CD14-positive monocyte (primary cell): ENCODE data around the gene NCOR2. TPM values are rescaled to one million over a fixed set of nuclear protein-coding genes. Genes with fewer than 3 reads are reported as not detected.
A peak's percentile ranks its signal among the peaks of the same experiment; 100 is the strongest.

Experiments used
- DNase-seq, 3 donors: peaks; one replicate each; pipeline ENCODE4 v3.0.0-alpha.2; 2011 to 2022
- H2AFZ ChIP-seq: 2 replicates; pipeline ENCODE4 v1.6.0; 2012; ENCODE audit warnings: mild to moderate bottlenecking, low read depth, low read length, inconsistent platforms; ENCODE audit not compliant: insufficient read depth, poor library complexity, severe bottlenecking
- H3K27ac ChIP-seq, 2 donors: 1 replicate in 1 of 2; 2 replicates in 1 of 2; pipeline ENCODE4 v1.5.1; 2012 to 2013; ENCODE audit warnings: low read length in 2 of 2, control low read depth in 1 of 2, inconsistent platforms in 1 of 2, low read depth in 1 of 2, mild to moderate bottlenecking in 1 of 2
- H3K27me3 ChIP-seq, 2 donors: one replicate each; pipeline versions ENCODE4 v1.6.0 to v1.6.1; 2011 to 2013; ENCODE audit warnings: low read length in 2 of 2; ENCODE audit not compliant: control insufficient read depth in 2 of 2, insufficient read depth in 2 of 2
- H3K36me3 ChIP-seq, 2 donors: replicated peaks in 1 of 2; 1 replicate in 1 of 2; 2 replicates in 1 of 2; pipeline versions ENCODE4 v1.5.1 to v1.6.1; 2012 to 2013; ENCODE audit warnings: low read length in 2 of 2, control low read depth in 1 of 2, inconsistent platforms in 1 of 2, mild to moderate bottlenecking in 1 of 2; ENCODE audit not compliant: insufficient read depth in 2 of 2, control insufficient read depth in 1 of 2
- H3K4me1 ChIP-seq, 2 donors: 1 replicate in 1 of 2; 2 replicates in 1 of 2; pipeline versions ENCODE4 v1.5.1 to v1.6.1; 2012 to 2013; ENCODE audit warnings: low read length in 2 of 2, control low read depth in 1 of 2, inconsistent platforms in 1 of 2, mild to moderate bottlenecking in 1 of 2, moderate library complexity in 1 of 2; ENCODE audit not compliant: insufficient read depth in 2 of 2, control insufficient read depth in 1 of 2
- H3K4me2 ChIP-seq: replicated peaks from 2 replicates; pipeline ENCODE3; 2012; ENCODE audit warnings: low read length, moderate library complexity, mild to moderate bottlenecking; ENCODE audit not compliant: poor library complexity, severe bottlenecking; ENCODE audit errors: extremely low read depth
- H3K4me3 ChIP-seq, 3 experiments: fragments of 200-600 bp in 1 of 3; sonication (generic) in 1 of 3; replicated peaks in 1 of 3; 1 replicate in 2 of 3; 2 replicates in 1 of 3; pipeline ENCODE4 v1.5.1; 2011 to 2013; ENCODE audit warnings: low read length in 3 of 3, mild to moderate bottlenecking in 3 of 3, control low read depth in 2 of 3, low read depth in 2 of 3, inconsistent platforms in 1 of 3, moderate library complexity in 1 of 3
- H3K79me2 ChIP-seq: 2 replicates; pipeline ENCODE4 v1.6.0; 2012; ENCODE audit warnings: mild to moderate bottlenecking, control low read depth, inconsistent platforms, low read length, moderate library complexity; ENCODE audit not compliant: insufficient read depth
- H3K9ac ChIP-seq: 2 replicates; pipeline ENCODE4 v1.6.0; 2017; ENCODE audit warnings: low read length, mild to moderate bottlenecking; ENCODE audit not compliant: insufficient read depth, poor library complexity, severe bottlenecking
- H3K9me3 ChIP-seq, 2 donors: replicated peaks in 1 of 2; 1 replicate in 1 of 2; 2 replicates in 1 of 2; pipeline versions ENCODE4 v1.5.1 to v1.6.1; 2012 to 2013; ENCODE audit warnings: low read length in 2 of 2, control low read depth in 1 of 2; ENCODE audit not compliant: control insufficient read depth in 1 of 2, insufficient read depth in 1 of 2
- H4K20me1 ChIP-seq: 2 replicates; pipeline ENCODE4 v1.6.0; 2012; ENCODE audit warnings: mild to moderate bottlenecking, low read length, control low read depth, moderate library complexity; ENCODE audit not compliant: insufficient read depth
- H3K27ac Mint-ChIP-seq, 7 donors: one replicate each; pipeline ENCODE4 v1.8.0; 2020; ENCODE audit warnings: mild to moderate bottlenecking in 7 of 7, mixed read lengths in 7 of 7, moderate library complexity in 6 of 7, inconsistent platforms in 2 of 7
- H3K27me3 Mint-ChIP-seq, 3 donors: one replicate each; pipeline ENCODE4 v1.8.0; 2021 to 2022; ENCODE audit warnings: low read depth in 3 of 3, mild to moderate bottlenecking in 3 of 3, mixed read lengths in 3 of 3, moderate library complexity in 3 of 3, inconsistent platforms in 1 of 3
- H3K36me3 Mint-ChIP-seq, 2 donors: one replicate each; pipeline ENCODE4 v1.8.0; 2020; ENCODE audit warnings: mixed read lengths in 2 of 2, inconsistent platforms in 1 of 2, mild to moderate bottlenecking in 1 of 2
- H3K4me1 Mint-ChIP-seq: one replicate; pipeline ENCODE4 v1.8.0; 2020; ENCODE audit warnings: mild to moderate bottlenecking, mixed read lengths
- H3K4me3 Mint-ChIP-seq, 2 donors: one replicate each; pipeline ENCODE4 v1.8.0; 2020; ENCODE audit warnings: mild to moderate bottlenecking in 2 of 2, mixed read lengths in 2 of 2, moderate library complexity in 1 of 2
- H3K9me3 Mint-ChIP-seq, 7 donors: one replicate each; pipeline ENCODE4 v1.8.0; 2020 to 2022; ENCODE audit warnings: mixed read lengths in 7 of 7, mild to moderate bottlenecking in 6 of 7, moderate library complexity in 6 of 7, inconsistent platforms in 2 of 7
- WGBS: methylation state at CpG from one replicate; pipeline ENCODE4 v1.1.5; 2013; ENCODE audit warnings: missing lambda C conversion rate; ENCODE audit not compliant: insufficient coverage; 5-methylcytosine and 5-hydroxymethylcytosine counted together
- intact Hi-C, 2 donors: fragments of 100-400 bp; cut with micrococcal nuclease; formaldehyde crosslinking; loops; one replicate each; pipeline versions ENCODE4 v1.15.0 to v1.15.1; 2023
- polyA plus RNA-seq, 3 donors: library from polyadenylated mRNA; depleted of rRNA in 1 of 3; unstranded in 2 of 3; stranded (reverse) in 1 of 3; fragments of 300-500 nt in 2 of 3; fragments of >200 nt in 1 of 3; fragmentation: Illumina TruSeq in 2 of 3; gene quantifications; 1 replicate in 2 of 3; 2 replicates in 1 of 3; pipeline ENCODE4 v1.2.3, GENCODE V29; 2012 to 2021
- TF ChIP-seq, protein P1 (sequence below): fragments of 200-600 bp; IDR thresholded peaks from one replicate; pipeline ENCODE4 v1.8.0; 2022; ENCODE audit warnings: antibody characterized with exemption, mild to moderate bottlenecking

Gene NCOR2
- polyA plus RNA-seq, 3 donors = 4.7 to 46.8 (median 5.5) TPM

DNA sequence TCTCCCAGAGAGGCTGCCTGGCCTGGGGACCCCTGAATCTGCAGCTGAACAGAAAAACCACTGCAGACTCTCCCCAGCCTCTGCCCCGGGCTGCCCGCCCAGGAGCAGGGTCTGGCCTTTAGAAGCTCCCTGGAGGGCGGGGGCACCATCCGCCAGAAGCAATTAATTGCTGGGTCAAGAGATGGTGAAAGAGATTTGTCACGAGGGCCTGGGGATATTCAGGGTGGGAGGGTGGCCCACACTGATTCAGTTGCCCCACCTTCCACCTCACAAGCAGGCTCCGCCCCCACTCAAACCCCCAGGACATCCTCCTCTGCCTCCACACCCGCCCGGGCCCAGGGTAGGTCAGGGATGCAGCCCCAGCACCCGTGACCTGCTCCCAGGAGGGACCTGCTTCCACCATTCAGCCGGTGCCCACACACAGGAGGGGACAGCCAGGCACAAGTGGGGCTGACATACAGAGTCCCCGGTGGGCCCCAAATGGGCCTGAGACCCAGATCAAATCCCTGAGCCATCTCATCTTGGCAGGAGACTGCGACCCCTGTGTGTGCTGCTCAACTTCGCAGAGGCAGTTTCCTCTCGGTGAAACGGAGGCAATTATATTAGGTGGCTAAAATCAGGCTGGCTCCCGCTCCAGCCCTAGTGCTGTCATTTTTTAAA, 23.0 kb downstream of the NCOR2 start:
- Mint-ChIP-seq H3K9me3 (peaks cover 0 to 2% (median 0%) of the 10 kb centered on the region in 7 donors), H3K4me3 (no peak overlapping the region), H3K27me3 (peaks cover 0 to 1% (median 0%) of the 10 kb centered on the region in 3 donors), H3K4me1 (peaks cover 70% of the 10 kb centered on the region), H3K27ac (peak overlapping the region; percentile 35 to 85 (median 57)), H3K36me3 (peaks cover 13 to 15% of the 10 kb centered on the region in 2 donors)
- Histone ChIP-seq H3K27me3 (no peaks in the 10 kb centered on the region), H3K4me2 (no peak overlapping the region), H3K4me1 (peaks cover 65 to 73% of the 10 kb centered on the region in 2 donors), H3K79me2 (peaks cover 95% of the 10 kb centered on the region), H4K20me1 (peaks cover 96% of the 10 kb centered on the region), H3K36me3 (no peaks in the 10 kb centered on the region), H3K27ac (peak overlapping the region in 1 of 2 donors; percentile 72), H3K9ac (peak overlapping the region; percentile 15), H2AFZ (no peak overlapping the region), H3K4me3 (no peak overlapping the region), H3K9me3 (no peaks in the 10 kb centered on the region)
- intact Hi-C loops = loop anchor here in 1 of 2 donors (10.0 kb wide), 1 partner anchor 80 kb away; no protein-coding TSS in a partner anchor
- TF ChIP-seq, protein P1, sequence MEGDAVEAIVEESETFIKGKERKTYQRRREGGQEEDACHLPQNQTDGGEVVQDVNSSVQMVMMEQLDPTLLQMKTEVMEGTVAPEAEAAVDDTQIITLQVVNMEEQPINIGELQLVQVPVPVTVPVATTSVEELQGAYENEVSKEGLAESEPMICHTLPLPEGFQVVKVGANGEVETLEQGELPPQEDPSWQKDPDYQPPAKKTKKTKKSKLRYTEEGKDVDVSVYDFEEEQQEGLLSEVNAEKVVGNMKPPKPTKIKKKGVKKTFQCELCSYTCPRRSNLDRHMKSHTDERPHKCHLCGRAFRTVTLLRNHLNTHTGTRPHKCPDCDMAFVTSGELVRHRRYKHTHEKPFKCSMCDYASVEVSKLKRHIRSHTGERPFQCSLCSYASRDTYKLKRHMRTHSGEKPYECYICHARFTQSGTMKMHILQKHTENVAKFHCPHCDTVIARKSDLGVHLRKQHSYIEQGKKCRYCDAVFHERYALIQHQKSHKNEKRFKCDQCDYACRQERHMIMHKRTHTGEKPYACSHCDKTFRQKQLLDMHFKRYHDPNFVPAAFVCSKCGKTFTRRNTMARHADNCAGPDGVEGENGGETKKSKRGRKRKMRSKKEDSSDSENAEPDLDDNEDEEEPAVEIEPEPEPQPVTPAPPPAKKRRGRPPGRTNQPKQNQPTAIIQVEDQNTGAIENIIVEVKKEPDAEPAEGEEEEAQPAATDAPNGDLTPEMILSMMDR = no peak
- WGBS = 79% methylated on average over 10 of the region's 16 CpGs
- no peak for DNase-seq

DNA sequence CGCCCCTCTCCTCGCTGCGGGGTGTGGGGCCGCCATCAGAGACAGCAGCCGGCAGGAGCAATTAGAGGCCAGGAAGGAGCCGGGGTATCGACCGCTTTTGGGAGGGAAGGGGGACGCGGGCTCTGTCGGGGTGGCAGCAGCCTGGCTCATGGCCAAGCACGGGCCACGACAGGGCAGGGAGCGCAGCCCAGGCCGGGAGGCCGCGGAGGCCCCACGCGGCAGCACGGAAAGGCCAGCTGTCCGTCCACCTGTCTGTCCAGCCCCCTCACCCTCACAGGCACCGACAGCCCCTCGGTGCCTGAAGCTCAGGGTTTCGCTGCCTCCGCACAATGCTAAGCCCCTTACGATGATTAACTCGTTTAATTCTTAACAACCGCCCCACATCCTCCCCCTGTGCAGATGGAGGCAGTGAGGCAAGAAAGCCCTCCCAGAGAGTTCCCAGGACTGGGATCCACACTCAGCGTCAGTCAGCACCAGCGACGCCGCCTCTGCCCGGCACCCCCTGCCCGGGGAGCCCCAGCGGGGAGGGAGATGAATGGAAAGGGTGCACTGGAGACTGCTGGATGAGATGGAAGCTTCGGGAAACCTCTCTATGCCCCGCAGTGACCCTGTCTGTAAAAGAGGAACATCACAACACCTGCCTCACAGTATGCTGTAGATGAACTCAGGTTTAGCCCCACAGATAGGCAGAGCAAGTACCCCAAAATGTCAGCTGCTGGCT, 23.7 kb downstream of the NCOR2 start:
- Histone ChIP-seq H3K27me3 (no peaks in the 10 kb centered on the region), H3K9ac (peak overlapping the region; percentile 15), H3K4me3 (no peak overlapping the region), H4K20me1 (peaks cover 96% of the 10 kb centered on the region), H3K79me2 (peaks cover 95% of the 10 kb centered on the region), H3K9me3 (no peaks in the 10 kb centered on the region), H3K4me1 (peaks cover 65 to 73% of the 10 kb centered on the region in 2 donors), H3K27ac (peak overlapping the region in 1 of 2 donors; percentile 33), H3K4me2 (no peak overlapping the region), H3K36me3 (no peaks in the 10 kb centered on the region), H2AFZ (no peak overlapping the region)
- WGBS = 71% methylated on average over 24 of the region's 37 CpGs
- peaks cover 0 to 1% (median 0%) of the 10 kb centered on the region in 3 donors for H3K27me3 Mint-ChIP-seq
- H3K36me3 Mint-ChIP-seq = peaks cover 12 to 13% of the 10 kb centered on the region in 2 donors
- peaks cover 0 to 2% (median 0%) of the 10 kb centered on the region in 7 donors for H3K9me3 Mint-ChIP-seq
- TF ChIP-seq, protein P1 = no peak
- H3K27ac Mint-ChIP-seq = peak overlapping the region; percentile 60 to 93 (median 86)
- intact Hi-C loops = loop anchor here in 1 of 2 donors (10.0 kb wide), 1 partner anchor 79 kb away; no protein-coding TSS in a partner anchor
- H3K4me1 Mint-ChIP-seq = peaks cover 70% of the 10 kb centered on the region
- H3K4me3 Mint-ChIP-seq = peak overlapping the region in 1 of 2 donors; percentile 16
- DNase-seq = no peak
